ENCODE results near the gene NTF3. TPM values are rescaled to one million over a fixed set of nuclear protein-coding genes. Genes with fewer than 3 reads are reported as not detected.

The NTF3 gene
- polyA plus RNA-seq, 3 donors, result not detected

- H3K79me2 ChIP-seq (ENCODE audit: insufficient read depth, low read length), result no peaks in the 10 kb centered on the region
- H3K4me1 ChIP-seq (ENCODE audit: control insufficient read depth in 1 of 2, insufficient read depth in 2 of 2, low read length in 2 of 2), result no peaks in the 10 kb centered on the region
- TF ChIP-seq, protein P1, sequence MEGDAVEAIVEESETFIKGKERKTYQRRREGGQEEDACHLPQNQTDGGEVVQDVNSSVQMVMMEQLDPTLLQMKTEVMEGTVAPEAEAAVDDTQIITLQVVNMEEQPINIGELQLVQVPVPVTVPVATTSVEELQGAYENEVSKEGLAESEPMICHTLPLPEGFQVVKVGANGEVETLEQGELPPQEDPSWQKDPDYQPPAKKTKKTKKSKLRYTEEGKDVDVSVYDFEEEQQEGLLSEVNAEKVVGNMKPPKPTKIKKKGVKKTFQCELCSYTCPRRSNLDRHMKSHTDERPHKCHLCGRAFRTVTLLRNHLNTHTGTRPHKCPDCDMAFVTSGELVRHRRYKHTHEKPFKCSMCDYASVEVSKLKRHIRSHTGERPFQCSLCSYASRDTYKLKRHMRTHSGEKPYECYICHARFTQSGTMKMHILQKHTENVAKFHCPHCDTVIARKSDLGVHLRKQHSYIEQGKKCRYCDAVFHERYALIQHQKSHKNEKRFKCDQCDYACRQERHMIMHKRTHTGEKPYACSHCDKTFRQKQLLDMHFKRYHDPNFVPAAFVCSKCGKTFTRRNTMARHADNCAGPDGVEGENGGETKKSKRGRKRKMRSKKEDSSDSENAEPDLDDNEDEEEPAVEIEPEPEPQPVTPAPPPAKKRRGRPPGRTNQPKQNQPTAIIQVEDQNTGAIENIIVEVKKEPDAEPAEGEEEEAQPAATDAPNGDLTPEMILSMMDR (IDR thresholded peaks at IDR 0.05), result no peak
- DNase-seq, result no peak
- no peaks in the 10 kb centered on the region for H3K36me3 ChIP-seq (replicated peaks in 1 of 2; ENCODE audit: control insufficient read depth in 1 of 2, insufficient read depth in 2 of 2, low read length in 2 of 2)
- H3K36me3 Mint-ChIP-seq, result no peaks in the 10 kb centered on the region
- no peak overlapping the region for H3K27ac Mint-ChIP-seq
- intact Hi-C loops (cut with micrococcal nuclease), result no loop called here
- H3K27ac ChIP-seq (ENCODE audit: low read depth in 1 of 2, low read length in 2 of 2), result no peak overlapping the region
- no peak overlapping the region for H3K4me2 ChIP-seq (replicated peaks; ENCODE audit: extremely low read depth, low read length, poor library complexity, severe bottlenecking)
- no peak overlapping the region for H3K4me3 ChIP-seq (replicated peaks in 1 of 3; ENCODE audit: low read depth in 2 of 3, low read length in 3 of 3)
- H3K27me3 ChIP-seq (ENCODE audit: control insufficient read depth in 2 of 2, insufficient read depth in 2 of 2, low read length in 2 of 2), result no peaks in the 10 kb centered on the region
- peaks cover 0 to 4% (median 0%) of the 10 kb centered on the region in 7 donors for H3K9me3 Mint-ChIP-seq
- no peak overlapping the region for H3K9ac ChIP-seq (ENCODE audit: insufficient read depth, low read length, poor library complexity, severe bottlenecking)
- WGBS (ENCODE audit: insufficient coverage), result 83% methylated on average over 1 of the region's 2 CpGs
- no peaks in the 10 kb centered on the region for H3K9me3 ChIP-seq (replicated peaks in 1 of 2; ENCODE audit: control insufficient read depth in 1 of 2, insufficient read depth in 1 of 2, low read length in 2 of 2)
- H3K4me3 Mint-ChIP-seq, result no peak overlapping the region
- H2AFZ ChIP-seq (ENCODE audit: insufficient read depth, low read depth, low read length, poor library complexity, severe bottlenecking), result no peak overlapping the region
- peaks cover 3 to 19% (median 13%) of the 10 kb centered on the region in 3 donors for H3K27me3 Mint-ChIP-seq (ENCODE audit: low read depth in 3 of 3)
- no peaks in the 10 kb centered on the region for H4K20me1 ChIP-seq (ENCODE audit: insufficient read depth, low read length)
- H3K4me1 Mint-ChIP-seq, result no peaks in the 10 kb centered on the region
Observed at GRCh38 chr12:5470703-5471102, 38.8 kb downstream of the NTF3 start.

- Histone ChIP-seq H2AFZ (ENCODE audit: insufficient read depth, low read depth, low read length, poor library complexity, severe bottlenecking) (no peak overlapping the region), H3K9me3 (replicated peaks in 1 of 2; ENCODE audit: control insufficient read depth in 1 of 2, insufficient read depth in 1 of 2, low read length in 2 of 2) (no peaks in the 10 kb centered on the region), H3K27me3 (ENCODE audit: control insufficient read depth in 2 of 2, insufficient read depth in 2 of 2, low read length in 2 of 2) (no peaks in the 10 kb centered on the region), H3K9ac (ENCODE audit: insufficient read depth, low read length, poor library complexity, severe bottlenecking) (no peak overlapping the region), H3K4me1 (ENCODE audit: control insufficient read depth in 1 of 2, insufficient read depth in 2 of 2, low read length in 2 of 2) (no peaks in the 10 kb centered on the region), H3K27ac (ENCODE audit: low read depth in 1 of 2, low read length in 2 of 2) (no peak overlapping the region), H3K79me2 (ENCODE audit: insufficient read depth, low read length) (no peaks in the 10 kb centered on the region), H3K4me2 (replicated peaks; ENCODE audit: extremely low read depth, low read length, poor library complexity, severe bottlenecking) (no peak overlapping the region), H3K4me3 (replicated peaks in 1 of 3; ENCODE audit: low read depth in 2 of 3, low read length in 3 of 3) (no peak overlapping the region), H4K20me1 (ENCODE audit: insufficient read depth, low read length) (no peaks in the 10 kb centered on the region), H3K36me3 (replicated peaks in 1 of 2; ENCODE audit: control insufficient read depth in 1 of 2, insufficient read depth in 2 of 2, low read length in 2 of 2) (no peaks in the 10 kb centered on the region)
- H3K4me3 Mint-ChIP-seq, result no peak overlapping the region
- H3K9me3 Mint-ChIP-seq, result peaks cover 0 to 4% (median 0%) of the 10 kb centered on the region in 7 donors
- no peak for DNase-seq
- intact Hi-C loops (cut with micrococcal nuclease), result no loop called here
- H3K27ac Mint-ChIP-seq, result no peak overlapping the region
- TF ChIP-seq, protein P1 (IDR thresholded peaks at IDR 0.05), result no peak
- H3K27me3 Mint-ChIP-seq (ENCODE audit: low read depth in 3 of 3), result peaks cover 3 to 17% (median 8%) of the 10 kb centered on the region in 3 donors
- no peaks in the 10 kb centered on the region for H3K36me3 Mint-ChIP-seq
- H3K4me1 Mint-ChIP-seq, result no peaks in the 10 kb centered on the region
- WGBS (ENCODE audit: insufficient coverage), result 79% methylated on average over 5 of the region's 6 CpGs
Observed at GRCh38 chr12:5473076-5473782, 41.3 kb downstream of the NTF3 start.

Data from CD14-positive monocyte (primary cell).